ENCODE data around the gene MYO15B.

- TF ChIP-seq CTCF (IDR thresholded peaks at IDR 0.05; ENCODE audit: poor library complexity, severe bottlenecking) (no peak), POLR2AphosphoS5 (IDR thresholded peaks at IDR 0.05) (no peak), TAF1 (IDR thresholded peaks at IDR 0.05; ENCODE audit: low read depth) (no peak), EP300 (conservative IDR thresholded peaks at IDR 0.05; ENCODE audit: poor library complexity, severe bottlenecking) (no peak), SMC3 (conservative IDR thresholded peaks at IDR 0.05; ENCODE audit: poor library complexity) (no peak), EZH2 (IDR thresholded peaks at IDR 0.05; ENCODE audit: borderline replicate concordance, insufficient read depth, low read length, poor library complexity, severe bottlenecking) (no peak), RAD21 (conservative IDR thresholded peaks at IDR 0.05) (no peak), REST (IDR thresholded peaks at IDR 0.05; ENCODE audit: borderline replicate concordance) (no peak), MXI1 (conservative IDR thresholded peaks at IDR 0.05; ENCODE audit: poor library complexity, severe bottlenecking) (no peak)
Observed at GRCh38 chr17:75638893-75639292, 51.3 kb downstream of the MYO15B start.
